ENCODE results near the gene CD164L2.

GRCh38 chr1:27330786-27331185 lies 52.3 kb downstream of the CD164L2 start:
- TF ChIP-seq ZNF449 (tag by site-specific recombination; IDR thresholded peaks at IDR 0.05) (no peak), ZNF585B (tag by site-specific recombination; IDR thresholded peaks at IDR 0.05) (peak; percentile 37; the same call in 1 of the 2 replicates)

Measured in HEK293 (cell line).